ENCODE data around the gene ABR.

The ABR gene

DNA sequence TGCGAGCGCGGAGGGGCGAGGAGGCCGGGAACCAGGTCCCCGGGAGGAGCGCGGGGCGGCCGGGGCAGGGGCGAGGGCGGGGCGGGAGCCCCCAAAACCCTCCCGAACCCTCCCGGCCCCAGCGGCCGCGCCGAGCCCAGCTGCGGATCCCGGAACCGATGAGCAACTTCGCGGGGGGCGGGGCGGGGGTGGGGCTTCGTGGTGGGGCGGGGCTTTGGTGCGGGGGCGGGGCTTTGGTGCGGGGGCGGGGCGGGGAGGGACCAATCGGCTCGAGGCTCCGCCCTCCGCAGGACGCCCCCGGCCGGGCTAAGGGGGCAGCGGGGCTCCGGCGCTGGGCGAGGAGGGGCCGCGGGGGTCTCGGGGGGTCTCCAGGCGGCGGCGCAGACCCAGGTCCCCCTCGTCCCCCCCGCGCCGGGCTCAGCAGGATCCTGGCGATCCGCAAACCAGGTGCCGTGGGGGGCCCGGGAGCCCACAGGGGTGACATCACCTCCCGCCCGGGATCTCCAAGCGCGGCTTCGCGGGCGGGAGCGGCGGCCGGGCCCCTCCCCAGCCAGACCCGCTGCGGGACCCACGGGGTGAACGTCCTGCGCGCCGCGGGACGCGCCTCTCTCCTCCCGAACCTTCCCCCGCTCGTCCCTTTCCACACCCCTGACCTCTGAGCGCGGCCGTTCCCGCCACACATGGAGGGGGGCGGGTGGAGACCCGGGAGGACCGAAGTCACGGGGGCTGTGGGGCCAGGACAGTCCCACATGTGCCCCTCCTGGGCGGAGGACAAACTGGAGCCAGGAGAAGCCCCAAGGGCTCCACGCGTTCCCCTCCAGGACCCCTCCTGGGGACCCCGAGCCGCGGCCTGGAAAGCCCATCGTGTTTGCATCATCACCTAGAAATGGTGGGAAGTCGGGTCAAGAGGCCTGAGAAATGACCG, at the start of gene ABR:
ABR (minus strand) TSS at position 164 of the 925 bp plus-strand sequence. CDS start 254 bp downstream, outside the sequence.
- peak; percentile 61 for DNase-seq

DNA sequence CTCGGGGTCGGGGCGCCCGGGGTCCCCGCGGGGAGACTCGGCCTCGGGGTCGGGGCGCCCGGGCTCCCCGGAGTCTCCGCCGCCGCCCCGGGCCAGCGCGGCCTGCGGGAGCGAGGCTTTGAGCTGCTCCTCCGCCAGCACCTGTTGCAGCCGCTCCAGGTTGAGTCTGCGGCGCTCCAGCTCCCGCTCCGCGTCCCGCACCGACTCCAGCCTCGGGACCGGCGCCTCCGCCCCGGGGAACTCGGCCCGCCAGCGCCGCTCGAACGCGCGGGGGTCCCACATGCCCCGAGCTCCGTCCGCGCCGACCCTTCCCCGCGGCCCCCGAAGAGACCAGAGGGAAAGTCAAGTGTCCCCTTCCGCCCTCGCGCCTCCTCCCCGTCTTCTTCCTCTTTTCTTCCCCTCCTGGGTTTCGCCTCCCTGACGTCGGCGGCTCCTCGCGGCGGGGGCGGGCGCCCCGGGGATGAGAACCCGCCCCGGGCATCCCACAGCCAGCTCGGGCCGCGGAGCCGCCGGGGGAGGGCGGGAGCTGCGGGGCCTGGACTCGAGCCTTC, 49.6 kb upstream of the ABR start:
- peak; percentile 29 for DNase-seq

DNA sequence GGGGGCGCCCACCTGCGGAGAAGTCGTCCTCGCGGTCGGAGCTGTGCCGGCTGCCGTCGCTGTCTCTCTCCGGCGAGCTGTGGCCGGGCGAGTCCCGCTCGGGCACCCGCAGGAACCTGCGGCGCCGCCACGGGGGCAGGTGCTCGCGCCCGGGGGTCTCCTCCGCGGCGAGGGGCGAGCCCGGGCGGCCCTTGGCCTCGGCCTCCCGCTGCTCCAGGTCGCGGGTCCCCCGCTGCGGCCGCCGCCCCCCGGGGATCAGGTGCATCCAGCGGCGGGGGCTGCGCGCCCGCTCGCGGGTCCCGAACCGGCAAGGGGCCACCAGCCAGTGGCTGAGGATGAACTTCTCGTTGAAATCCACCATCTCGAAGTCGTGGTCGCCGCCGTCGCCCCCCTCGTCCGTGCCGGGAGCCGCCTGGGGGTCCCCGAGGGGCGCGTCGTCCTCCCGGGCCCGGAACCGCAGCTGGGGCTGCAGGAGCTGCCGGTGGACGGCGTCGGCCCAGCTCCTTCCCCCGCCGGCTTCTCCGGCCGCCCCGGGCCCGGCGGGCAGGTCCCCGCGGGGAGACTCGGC, 49.1 kb upstream of the ABR start:
- no peak for DNase-seq

DNA sequence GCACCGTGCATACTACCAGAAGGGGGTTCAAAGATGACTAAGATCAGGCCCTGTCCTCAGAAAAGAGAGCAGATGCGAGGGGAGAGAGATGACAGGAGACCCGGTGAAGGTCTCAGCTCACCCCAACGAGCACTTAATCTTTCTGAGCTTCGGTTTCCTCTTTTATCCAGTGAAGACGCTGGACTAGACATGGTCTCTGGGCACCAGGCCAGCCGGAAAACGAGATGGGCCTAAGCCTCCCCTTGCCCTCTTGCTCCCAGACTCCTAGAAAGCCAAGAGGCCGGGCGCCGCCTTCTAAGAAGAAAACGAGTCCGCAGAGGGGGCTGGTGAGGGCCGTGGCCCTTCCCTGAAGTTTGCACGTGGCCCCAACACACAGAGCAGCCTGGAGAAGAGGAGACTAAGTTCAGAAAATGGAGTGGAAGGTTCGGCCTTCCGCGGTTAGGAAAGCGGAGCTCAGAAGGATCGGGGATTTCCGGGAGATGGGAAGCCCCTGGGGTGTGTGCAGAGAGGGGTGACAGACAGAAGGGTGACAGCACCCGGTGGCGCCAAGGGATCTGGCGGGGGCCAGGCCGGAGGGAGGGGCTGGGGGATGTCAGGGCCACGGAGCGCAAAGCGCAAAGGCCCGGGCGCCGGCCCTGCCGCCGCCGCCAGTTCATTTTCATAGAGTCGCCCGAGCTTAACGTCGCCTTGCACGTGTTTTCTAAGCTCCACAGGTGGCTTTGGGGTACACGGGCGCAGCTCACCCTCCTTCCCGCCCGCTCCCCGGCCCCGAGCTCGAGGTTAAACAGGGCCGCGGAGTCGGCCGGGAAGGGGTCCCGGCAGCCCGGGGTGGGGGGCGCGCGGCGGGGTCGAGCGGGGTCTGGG, 48.4 kb upstream of the ABR start:
- DNase-seq, result peak; percentile 15

DNA sequence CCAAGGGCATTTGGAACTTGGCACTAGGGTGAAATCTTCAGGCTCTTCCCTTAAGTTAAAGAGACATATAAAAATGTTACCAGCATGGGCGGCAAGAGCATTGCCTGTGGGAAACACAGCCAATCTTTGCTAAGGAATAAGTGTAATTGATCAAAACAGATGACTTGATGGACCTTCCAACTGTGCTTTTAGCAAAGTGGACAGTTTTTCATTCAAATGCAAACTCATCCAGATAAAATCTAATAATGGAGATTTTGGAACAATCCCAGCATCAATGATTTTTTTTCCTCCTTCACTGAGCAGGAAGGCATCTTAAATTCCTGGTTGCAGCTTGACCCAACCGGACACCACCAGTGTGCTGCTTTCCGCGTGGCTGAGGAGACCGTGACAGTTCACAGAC, 47.6 kb upstream of the ABR start:
- DNase-seq, result no peak

DNA sequence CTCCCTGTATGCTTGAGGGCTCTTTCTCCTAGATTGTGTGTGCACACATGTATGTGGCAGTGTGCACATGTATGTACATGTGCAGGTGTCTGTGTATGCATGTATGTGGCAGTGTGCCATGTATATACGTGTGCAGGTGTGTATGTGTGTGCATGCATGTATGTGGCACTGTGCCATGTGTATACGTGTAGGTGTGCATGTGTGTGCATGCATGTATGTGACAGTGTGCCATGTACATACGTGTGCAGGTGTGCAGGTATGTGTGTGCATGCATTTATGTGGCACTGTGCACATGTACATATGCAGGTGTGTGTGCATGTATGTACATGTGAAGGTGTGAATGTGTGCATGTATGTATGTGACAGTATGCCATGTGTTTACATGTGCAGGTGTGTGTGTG, 46.5 kb upstream of the ABR start:
- no peak for DNase-seq

DNA sequence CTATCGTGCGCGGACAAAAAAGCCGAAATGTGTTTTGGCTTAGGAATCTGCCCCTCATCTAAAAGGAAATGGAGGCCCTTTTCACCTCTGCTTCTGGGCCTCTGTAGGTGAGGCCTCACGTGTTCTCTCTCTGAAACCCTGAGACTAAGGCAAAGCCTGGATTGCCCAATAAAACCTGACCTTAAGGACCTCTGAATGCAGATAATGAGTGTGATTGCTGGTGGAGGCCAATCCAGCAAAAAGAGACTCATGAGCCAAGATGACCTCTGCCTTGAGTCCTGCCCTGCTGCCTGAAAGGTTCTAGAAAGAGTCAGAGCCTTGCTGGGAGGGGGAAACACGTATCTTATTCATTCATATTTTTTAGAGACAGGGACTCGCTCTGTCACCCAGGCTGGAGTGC, 44.5 kb upstream of the ABR start:
- no peak for DNase-seq

DNA sequence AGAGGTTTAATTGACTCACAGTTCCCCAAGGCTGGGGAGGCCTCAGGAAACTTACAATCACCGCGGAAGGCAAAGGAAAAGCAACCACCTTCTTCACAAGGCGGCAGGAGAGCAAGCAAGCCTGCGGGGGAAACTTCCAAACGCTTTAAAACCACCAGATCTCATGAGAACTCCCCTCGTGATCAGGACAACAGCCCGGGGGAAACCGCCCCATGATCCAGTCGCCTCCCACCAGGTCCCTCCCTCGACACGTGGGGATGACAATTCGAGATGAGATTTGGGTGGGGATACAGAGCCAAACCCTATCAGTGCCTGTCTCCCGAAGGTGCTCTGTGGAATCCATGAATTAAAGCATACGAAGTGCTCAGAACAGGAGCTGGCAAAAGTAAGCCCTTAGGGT, 43.9 kb upstream of the ABR start:
- DNase-seq, result no peak

DNA sequence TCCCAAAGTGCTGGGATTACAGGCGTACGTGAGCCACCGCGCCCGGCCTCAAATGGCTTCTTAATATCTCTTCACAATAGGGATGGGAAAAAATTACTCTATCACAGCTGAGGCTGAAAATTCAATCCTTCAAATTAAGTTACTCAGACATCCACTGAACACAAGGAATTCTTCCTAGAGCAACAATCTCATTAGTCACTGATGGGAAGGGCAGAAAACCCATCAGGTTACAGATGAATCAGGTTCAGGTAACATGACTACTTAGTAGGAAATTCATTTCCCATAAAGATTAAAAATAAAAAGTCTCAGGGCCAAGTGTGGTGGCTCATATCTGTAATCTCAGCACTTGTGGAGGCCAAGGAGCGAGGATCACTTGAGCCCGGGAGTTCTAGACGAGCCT, 42.5 kb upstream of the ABR start:
- no peak for DNase-seq

DNA sequence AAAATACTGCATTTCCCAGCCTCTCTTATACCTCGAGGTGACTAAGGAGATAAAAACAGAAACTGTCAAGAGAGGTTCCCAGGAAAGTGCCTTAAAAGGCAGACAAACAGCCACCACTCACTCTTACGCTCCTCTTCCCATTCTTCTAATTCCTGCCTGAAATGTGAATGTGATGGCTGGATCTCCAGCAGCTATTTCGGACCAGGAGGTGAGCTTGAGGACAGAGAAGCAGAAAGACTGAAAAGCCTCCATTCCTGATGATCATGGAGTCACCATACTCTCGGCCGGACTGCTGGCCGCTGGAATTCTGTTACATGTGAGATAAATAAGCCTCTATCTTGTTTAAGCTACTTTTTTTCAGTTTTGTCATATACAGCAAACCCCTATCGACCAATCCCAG, 41.4 kb upstream of the ABR start:
- no peak for DNase-seq

DNA sequence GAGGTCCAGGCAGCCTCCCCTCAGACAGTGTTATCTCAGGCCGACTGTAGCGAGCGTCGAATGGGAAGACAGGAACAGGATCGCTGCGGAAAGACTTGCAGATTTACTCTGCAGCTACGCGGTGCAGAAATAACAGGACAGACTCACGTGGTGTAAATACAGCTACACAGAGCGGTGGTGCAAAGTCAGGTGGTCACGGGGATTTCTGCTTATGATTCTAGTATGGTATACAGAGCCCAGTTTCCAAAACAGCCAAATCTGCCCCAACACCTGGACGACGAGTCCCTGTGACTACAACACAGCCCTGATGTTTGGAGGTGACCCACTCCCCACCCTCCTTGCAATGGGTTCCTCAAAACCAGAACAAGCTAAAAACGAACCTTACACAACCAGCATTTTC, 40.6 kb upstream of the ABR start:
- no peak for DNase-seq

DNA sequence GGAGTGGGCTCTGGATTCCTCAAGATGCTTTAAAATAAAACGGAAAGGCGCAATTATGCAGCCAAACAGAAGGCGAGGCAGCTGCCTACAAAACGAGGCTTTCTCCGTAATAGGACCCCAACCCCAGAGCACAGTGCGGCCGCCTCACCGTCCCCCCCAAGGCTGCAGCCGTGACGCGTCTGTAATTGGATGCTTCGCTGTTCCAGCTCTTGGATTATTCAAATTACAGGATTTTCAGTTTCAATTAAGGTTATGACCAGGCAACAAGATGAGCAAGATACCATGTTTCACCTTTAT, 37.3 kb upstream of the ABR start:
- DNase-seq, result no peak

DNA sequence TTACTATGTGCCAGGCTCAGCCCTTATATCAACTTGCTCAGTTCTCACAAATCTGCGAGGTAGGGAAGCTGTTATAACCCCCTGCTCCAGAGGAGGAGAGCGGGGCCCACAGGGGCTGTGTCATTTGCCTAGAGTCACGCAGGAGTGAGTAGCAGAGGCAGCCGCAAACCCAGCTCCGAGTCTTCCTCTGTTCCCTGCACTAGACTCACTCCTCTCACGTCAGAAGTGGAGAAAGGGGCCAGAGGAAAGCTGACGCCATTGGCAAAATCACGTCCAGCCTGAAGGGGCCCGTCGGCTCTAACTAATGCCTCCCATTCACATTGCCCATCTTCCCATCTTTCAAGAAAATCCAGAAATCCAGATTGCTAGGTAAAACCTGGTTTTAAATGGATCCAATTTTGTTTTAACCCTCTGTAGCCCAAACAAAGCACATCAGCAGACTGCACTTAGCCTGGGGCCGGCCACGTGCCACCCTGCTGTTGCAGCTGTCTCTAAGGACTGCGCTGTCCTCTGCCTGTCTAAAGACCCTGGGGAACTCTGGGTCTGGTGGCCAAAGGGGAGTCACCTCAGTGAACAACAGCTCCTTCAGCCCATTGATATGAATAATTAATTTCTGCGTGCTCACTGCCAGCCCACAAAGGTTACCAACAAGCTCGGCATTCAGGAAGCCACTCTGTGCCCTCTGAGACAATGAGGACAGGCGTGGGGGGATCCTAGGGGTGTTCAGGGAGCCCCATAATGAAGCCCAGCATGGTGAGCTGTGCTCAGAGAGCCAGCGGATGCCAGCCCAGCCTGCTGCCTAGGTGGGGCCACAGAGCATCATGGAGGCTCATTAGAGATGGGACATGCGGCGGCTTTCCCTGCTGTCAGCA, 36.7 kb upstream of the ABR start:
- no peak for DNase-seq

DNA sequence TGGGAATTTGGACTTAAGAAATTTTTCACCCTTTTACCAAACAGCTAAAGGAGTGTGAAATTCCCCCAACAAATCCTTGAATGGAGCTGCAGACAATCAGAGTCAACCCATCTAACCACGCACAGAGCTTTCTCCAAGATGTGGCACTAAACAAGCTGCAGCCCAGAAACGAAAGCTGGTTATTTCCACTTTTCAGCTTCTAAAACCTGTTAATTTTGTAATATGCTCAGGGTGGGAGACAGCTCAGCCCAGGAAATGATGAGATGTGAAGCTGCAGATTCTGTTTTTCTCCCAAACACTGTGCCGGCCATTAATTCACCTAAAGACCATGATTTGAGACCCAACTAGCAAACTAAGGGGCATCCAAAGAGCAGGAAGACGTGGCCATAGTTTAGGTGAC, 33.2 kb upstream of the ABR start:
- DNase-seq, result no peak

DNA sequence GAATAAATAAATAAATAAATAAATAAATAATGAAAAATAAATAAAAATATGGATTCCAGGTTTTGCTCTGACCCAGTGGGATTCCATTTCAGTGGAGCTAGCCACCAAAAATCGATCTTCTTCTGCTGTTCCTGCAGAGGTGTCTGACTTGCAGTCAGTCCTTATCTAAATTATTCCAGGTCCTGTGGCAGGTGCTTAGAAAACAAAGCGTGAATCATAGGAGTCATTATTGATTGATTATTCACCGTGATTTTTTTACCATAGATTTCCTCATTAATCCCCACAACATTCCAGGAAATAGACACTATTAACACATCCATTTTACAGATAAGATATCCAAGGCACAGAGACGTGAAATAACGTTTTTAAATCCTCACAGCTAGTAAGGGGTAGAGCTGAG, 31.5 kb upstream of the ABR start:
- no peak for DNase-seq

DNA sequence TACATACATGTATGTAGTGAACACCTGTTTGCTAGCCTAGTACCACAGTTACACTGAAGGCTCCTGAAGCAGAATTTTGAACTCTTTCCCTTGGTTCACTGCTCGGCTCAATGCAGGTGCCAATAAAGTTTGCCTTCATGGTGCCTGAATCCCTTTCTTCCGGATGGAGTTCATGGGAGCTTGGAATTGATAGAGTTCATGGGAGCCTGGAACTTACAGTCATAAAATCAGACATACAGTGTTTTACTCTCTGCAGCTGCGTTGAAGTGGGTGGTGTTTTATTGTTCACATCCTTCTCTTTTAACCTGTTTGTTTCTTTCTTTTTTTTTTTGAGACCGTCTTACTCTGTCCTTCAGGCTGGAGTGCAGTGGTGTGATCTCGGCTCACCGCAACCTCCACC, 29.2 kb upstream of the ABR start:
- DNase-seq, result no peak

DNA sequence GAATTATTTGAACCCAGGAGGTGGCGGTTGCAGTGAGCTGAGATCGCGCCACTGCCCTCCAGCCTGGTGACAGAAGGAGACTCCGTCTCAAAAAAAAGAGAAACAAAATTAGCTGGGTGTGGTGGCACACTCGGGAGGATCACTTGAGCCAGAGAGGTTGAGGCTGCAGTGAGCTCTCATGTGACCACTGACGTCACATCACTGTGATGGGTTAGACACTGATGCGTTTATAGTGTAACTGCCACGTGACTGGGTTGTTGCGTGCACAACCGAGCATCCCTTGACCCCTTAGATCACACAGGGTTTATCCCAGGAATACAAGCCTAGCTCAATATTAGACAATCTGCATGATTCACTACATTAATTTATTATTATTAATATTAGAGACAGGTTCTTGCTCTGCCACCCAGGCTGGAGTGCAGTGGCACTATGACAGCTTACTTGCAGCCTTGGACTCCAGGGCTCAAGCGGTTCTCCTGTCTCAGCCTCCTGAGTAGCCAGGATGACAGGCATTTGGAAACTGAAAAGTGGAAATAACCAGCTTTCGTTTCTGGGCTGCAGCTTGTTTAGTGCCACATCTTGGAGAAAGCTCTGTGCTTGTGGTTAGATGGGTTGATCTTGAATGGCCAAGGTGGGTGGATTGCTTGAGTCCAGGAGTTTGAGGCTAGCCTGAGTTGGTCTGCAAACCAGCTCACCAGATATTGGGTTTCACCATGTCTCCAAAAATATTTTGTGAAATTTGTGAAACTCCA, 26.4 kb upstream of the ABR start:
- DNase-seq, result no peak

DNA sequence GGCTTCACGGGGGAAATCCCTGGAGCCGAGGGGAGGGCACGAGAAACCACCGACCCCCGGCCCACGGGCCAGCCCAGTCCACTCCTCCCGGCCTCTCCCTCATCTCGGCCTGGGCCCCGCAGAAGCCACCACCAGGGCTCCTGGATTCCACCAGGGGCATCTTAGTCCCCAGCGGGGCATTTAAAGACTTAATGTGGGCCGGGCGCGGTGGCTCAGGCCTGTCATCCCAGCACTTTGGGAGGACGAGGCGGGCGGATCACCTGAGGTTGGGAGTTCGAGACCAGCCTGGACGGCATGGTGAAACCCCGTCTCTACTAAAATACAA, 24.1 kb upstream of the ABR start:
- DNase-seq, result no peak

DNA sequence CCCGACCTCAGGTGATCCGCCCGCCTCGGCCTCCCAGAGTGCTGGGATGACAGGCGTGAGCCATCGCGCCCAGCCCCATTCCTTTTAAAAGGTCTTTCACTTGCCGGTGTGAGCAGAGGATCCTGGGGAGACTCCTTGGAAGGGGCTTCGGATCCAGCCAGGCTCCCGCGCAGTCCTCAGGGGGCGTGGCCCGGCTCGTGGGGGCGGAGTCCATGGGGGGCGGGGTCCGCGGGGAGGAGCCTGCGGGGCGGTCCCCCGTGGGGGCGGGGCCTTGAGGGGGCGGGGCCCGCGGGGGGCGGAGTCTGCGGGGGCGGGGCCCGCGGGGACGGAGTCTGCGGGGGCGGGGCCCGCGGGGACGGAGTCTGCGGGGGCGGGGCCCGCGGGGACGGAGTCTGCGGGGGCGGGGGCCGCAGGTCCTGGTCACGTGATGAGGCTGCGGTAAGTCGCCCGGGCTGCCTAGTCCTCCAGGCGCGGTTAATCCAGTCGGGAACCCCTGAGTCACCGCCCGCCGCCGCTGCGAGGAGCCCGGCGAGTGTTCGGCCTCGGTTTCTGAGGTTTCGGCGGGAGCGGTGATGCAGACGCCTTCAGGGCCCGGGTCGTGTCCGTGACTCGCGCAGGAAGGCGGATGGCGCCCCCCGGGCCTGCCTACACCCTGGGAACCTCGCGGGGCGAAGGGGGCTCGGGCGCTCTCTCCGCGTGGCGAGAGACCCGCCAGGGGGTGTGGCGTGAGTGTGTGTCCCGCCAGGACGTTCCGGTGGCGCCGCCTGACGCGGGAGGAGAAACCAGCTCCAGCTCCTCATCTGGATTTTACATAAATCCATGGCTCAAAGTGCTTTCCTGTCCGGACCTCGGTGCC, 23.6 kb upstream of the ABR start:
- DNase-seq, result peak; percentile 47

DNA sequence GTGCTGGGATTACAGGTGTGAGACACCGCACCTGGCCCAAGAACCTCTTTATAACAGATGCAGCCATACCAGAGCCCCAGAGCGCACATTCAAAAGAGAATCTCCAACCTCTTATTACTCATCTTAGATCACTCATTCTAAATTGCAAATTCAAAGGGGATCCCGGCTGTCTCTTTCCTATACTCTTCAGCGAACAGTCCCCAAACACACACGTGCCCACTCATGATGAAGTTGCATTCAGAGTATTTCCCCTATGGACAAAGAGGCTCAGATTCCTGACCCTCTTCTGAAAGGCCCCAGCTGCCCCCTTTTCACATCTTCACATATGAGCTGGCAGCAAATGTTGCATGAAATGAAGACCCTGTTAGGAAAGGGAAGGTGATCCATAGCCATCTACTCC, 22.5 kb upstream of the ABR start:
- DNase-seq, result no peak

DNA sequence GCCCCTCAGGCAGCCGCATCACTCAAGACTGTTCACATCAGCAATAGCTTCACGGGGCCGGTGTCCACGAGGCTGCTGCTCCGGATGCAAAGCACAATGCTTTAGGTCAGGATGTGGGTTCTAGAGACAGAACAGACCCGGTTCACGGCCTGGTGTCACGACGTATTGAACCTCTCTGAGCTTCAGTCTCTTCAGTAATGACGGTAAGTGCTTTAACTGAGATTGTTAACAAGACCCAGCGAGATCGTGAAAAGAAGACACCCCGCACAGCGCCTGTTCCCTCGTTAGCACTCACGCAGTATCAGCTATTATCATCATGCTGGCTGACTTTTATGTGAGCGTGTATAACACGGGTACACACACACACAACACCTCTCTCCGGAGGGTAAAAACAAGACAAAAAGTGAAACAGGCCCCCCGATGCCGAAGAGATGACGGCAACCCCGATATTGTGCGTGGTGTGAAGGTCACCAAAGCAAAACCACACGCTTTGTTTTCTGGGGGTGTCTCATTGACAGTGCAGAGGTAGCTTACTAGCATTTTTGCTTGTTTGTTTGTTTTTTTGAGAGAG, 21.4 kb upstream of the ABR start:
- no peak for DNase-seq
